HG02798 (cell line): Measurements from ENCODE around the gene NHERF2.

Source experiments
- ATAC-seq: cut with Tn5 transposase; IDR thresholded peaks from one replicate; pipeline ENCODE4 v1.9.1; 2021; ENCODE audit warnings: mild to moderate bottlenecking; ENCODE audit not compliant: unreplicated experiment, poor library complexity

Gene NHERF2

DNA sequence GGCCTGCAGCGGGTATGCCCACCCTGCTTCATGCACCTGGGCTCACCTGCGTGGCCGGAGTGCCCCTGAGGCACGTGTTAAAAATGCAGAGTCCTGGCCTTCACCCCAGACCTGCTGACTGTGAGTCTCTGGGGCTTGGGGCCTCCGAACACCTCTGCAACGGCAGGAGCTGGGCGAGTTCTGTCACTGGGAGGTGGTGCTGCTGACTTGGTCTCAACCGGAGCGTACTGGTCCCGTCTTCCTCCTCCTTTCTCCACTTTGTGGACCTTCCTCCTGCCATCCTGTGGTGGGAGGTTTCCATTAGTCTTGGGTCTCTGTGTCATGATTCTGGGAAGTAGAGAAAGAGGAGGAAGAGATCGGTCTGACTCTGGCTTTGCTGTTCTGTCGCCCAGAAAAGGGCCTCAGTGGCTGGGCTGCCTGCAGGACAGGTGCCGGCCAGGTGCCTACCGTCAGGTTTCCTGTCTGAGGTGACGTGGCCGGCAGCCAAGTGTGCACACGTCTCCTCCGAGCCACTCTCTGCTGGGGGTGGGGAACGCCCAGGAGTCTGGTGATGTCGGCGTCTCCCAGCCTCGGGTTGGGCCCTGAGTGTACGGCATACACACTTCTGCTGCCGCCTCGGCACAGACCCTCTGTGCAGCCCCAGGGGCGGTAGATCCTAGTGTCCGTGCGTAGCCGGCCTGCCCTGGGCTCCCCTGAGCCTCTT lies 28.0 kb downstream of the NHERF2 start:
- ATAC-seq: no peak

DNA sequence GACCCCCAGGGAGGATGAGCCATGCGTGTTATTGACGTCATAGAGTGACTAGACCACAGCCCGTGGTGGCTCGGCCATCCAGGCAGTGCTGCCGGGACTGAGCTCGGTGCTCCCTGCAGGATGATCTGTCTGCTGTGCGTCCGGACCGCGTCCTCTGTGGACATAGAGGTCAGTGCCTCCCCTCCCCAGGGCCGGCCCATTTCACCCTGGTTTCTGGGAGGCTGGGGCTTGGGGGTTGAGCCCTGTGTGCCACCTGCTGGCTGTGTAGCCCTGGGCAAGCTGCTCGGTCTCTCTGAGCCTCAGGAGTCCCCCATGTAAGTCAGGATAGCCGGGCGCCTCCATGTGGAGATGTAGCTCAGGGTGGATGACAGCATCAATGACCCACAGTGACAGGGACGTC lies 29.4 kb downstream of the NHERF2 start:
- no peak for ATAC-seq

DNA sequence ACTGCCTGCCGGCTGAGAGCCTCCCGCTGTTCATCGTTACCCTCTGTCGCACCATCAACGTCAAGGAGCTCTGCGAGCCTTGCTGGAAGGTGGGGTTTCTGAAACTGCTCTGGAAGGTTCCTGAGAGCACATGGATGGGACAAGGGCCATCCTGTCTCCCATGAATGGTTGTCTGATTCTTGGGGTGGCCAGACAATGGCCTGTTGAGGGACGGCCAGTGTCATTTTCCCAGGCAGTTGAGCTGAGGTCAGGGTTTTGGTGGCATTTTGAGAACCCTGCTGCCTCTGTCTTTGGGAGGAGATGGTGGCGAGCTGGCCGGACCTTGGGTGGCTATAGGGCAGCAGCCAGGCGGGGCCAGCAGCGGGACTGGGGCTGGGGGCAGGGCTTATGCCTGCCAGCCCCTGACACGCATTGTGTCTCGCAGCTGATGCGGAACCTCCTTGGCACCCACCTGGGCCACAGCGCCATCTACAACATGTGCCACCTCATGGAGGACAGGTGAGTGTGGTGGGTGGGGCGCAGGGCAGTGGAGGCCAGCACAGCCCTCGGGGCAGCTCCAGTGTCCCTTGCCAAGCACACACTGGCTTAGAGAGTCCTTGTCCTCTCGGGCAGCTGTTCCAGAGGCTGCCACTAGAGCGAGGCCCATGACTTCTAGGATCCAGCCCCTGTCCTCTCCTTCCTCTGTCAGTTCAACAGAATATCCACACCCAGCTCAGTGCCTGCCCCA lies 30.1 kb downstream of the NHERF2 start:
- ATAC-seq: no peak

DNA sequence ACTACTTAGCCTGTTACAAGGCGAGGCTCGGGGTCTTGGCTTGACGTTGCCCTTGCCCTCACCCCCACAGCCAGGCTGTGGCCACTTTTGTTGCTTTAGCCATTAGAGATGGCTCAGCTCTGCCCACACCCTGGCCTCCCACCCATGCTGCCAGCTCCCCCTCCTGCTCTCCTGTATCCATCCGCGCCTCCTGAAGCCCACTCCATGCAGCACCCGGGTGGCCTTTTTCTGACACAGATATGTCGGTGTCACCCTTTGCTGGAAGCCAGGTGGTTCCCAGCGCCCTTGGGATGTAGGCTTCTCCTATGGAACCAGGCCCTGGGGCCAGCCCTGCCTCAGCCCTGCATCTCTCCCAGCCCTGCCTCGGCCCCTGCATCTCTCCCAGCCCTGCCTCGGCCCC lies 30.7 kb downstream of the NHERF2 start:
- no peak for ATAC-seq

DNA sequence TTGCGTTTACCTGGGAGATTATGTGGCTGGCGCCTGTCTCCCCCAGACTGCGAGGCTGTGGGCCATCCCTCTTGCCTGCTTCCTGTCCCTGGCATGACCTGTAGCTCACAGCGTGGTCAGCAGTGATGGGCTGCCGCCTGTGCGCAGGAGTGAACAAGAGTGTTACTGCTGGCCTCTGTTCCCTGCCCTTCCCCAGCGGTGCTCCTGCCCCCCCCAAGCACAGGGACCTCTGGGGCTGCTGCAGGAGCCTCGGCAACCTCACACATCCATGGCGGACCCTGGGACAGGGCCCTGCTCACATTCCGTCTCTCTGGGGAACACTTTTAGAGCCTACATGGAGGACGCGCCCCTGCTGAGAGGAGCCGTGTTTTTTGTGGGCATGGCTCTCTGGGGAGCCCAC lies 31.7 kb downstream of the NHERF2 start:
- no peak for ATAC-seq

DNA sequence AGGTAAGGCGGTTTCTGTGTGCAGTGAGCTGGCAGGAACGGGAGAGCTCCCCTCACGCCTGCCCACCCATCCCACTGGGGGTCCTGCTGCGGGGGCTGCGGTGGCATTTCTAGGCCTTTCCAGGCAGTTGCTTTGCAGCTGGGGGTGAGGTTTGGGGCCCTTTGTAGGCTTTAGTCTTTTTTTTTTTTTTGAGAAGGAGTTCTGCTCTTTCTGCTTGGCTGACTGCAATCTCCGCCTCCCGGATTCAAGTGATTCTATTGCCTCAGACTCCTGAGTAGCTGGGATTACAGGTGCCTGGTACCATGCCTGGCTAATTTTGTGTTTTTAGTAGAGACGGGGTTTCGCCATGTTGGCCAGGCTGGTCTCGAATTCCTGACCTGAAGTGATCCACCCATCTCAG lies 32.2 kb downstream of the NHERF2 start:
- no peak for ATAC-seq

DNA sequence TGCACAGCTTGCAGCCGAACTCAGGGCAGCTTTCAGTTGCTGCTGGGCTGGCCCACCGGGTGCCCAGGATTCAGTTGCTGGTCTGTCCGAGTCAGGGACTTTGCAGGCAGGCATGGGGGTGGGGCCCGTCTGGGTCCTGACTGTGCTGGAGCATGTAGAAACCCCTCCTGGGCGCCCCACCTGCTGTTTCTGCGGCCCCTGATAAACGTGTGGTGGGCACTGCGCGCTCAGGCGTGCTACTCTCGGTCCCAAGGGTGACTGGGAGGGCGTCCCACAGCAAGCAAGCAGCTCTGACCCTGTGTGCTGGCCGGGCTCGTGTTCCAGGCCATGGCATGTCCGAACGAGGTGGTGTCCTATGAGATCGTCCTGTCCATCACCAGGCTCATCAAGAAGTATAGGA lies 33.6 kb downstream of the NHERF2 start:
- no peak for ATAC-seq

DNA sequence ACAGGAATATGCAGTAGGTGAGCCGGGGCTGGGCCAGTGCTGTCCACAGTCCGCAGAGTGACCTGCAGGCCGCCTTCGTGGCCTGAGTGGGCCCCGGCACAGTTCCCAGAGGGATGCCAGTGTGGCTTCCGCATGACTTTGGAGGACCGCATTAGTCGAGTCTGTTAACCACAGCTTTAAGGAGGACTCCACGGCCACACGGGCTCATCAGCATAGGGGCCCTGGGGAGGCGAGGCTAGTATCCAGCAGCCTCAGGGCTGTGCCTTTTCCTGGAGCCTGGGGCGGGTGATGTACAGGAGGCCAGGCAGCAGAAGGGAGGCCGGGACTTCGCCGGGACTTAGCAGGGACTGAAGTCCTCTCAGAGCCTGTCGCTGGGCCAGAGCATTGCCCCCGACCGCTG lies 34.3 kb downstream of the NHERF2 start:
- ATAC-seq: no peak

DNA sequence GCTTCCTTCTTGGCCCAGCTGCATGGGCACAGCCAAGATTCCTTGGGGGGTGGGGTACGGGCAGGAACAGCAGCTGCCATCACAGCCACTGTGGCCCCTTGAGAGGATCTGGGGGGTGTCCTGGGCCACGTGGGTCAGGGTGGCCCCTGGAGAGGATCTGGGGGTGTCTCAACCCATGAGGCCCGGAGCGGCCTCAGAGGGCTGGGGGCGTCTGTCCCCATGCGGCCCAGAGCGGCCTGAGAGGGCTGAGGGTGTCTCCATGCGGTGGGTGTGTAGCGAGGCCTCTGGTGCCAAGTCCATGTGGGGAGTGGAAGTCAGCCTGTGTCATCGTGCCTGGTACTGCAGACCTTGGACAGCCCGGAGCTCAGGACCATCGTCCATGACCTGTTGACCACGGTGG lies 34.8 kb downstream of the NHERF2 start:
- no peak for ATAC-seq

DNA sequence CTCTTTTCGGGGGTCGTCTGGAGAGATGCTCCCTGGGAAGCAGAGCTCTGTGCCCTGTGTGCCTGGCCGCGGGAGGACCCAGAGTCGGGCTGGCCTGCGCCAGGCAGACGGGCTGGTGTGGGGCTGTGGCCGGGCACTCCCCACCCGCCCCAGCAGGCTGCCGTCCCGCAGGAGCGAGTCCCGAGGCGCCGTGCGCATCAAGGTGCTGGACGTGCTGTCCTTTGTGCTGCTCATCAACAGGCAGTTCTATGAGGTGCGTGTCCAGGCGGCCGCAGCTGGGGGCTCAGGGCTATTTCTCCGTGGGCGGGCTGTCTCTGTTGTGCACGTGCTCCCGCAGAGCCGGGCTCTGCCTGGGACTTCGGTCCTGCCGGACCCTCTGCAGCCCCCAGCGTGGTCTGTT lies 36.1 kb downstream of the NHERF2 start:
- ATAC-seq: no peak

DNA sequence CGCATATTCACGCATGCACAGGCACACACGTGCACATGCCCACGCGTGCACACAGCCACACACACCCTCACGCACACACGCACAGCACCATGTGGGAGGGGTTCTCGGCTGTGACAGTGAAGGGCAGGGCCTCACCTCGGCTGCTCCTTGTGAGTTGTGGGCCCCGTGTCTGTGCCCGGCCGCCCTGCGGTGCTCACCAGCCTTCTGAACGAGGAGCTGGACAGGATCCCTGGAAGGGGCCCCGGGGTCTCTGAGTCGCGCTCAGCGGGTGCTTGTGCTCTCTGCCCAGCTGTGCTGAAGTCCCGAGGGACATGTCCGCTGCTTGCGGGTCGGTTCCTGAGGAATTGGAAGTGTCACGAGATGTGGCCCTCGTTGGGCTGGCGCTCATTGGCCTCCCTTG lies 37.2 kb downstream of the NHERF2 start:
- no peak for ATAC-seq

DNA sequence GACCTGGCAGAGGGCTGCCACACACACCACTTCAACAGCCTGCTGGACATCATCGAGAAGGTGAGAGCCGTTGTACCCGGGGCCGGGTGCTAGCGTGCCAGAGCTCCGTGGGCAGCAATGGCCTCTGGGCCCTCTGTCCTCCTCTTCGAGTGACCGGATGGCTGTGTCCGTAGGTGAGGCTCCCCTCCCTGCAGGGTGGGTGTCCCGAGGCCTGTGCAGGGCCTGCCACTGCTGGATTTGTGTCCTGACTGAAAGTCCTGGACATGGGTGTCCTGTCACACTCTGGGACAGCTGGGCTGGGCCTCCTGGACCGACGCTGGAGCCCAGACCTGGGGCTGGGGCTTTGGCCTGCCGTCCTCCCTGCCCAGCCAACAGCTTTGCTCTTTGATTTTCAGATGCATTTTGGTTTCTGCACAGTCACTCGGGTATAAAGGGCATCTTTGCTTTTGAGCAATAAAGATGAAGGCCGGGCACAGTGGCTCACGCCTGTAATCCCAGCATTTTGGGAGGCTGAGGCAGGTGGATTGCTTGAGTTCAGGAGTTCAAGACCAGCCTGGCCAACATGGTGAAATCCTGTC lies 37.8 kb downstream of the NHERF2 start:
- no peak for ATAC-seq

DNA sequence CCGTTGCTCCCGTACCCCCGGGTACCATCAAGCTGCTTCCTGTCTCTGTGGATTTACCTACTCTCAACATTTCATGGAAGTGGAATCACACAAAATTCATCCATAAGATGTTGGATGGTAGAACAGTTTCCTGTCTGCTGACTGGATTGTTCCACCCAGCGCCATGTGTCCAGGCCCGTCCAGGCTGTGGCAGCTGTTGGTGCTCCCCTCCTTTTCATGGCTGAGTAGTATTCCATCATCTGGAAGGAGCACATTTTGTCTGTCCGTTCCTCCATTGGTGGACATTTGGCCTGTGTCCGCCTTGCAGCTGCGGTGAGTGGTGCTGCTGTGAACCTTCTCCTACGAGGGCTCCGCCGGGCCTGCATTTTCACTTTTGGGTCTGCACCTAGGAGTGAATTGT lies 39.4 kb downstream of the NHERF2 start:
- no peak for ATAC-seq

DNA sequence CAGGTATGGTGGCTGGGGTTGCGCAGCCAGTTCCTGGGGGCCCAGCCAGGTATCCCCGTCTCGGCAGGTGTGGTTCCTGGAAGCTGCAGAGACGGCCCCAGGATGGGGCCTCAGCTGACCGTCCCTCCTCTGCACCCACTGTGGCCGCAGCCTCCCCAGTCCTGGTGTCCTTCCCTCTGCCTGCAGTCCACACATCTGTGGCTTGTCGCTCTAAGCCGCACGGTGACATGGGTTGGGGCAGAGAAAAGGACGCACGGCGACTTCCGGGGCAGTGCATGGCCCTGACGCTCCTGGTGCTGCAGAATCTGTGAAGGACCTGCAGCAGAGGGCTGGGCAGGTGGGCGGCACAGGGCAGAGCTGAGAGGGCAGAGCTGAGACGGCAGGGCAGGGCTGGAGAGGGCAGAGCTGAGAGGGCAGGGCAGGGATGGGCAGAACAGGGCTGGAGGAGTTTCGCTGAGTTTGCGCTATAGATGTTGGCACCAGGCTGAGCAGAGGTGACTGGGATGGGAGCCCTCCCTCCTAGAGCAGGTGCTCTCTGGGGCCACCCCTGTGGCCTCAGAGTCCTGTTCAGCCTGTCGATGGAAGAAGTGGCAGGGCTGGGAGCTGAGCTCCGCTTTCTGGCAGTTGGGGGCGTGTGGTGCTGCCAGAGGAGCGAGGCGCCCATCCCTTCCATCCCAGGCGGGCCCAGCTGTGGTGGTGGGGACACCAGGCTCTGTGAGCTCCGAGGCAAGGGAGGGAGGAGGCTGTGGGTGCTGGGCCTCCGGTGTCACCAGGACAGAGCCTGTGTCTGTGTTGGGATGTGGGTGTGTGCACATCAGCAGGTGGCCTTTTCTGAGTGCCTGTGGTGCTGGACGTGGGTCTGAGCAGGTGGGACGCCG lies 44.1 kb downstream of the NHERF2 start:
- no peak for ATAC-seq

DNA sequence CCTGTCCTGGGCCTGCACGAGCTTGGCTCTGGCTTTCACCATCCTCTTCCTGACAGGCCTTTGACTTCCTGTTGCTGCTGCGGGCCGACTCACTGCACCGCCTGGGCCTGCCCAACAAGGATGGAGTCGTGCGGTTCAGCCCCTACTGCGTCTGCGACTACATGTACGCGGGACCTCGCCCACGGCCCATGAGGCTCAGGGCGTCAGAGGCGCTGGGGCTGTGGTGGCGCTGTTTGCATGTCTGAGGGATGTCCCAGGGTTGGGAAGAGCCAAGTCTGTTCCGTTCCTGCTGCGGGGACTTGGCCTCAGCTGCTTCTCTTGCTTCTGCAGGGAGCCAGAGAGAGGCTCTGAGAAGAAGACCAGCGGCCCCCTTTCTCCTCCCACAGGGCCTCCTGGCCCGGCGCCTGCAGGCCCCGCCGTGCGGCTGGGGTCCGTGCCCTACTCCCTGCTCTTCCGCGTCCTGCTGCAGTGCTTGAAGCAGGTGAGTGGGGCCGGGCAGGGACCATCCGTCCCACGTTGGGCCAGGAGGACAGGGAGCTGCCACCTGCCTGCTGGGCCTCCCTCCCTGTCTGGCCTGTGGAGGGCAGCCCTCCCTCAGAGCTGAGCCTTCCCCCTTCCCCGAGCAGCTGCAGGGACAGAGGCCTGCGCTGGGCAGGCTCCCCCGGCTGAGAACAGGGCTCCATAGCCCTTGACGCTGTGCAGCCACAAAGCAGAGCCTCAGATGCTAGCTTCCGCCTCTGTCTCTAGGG lies 44.9 kb downstream of the NHERF2 start:
- ATAC-seq: no peak

DNA sequence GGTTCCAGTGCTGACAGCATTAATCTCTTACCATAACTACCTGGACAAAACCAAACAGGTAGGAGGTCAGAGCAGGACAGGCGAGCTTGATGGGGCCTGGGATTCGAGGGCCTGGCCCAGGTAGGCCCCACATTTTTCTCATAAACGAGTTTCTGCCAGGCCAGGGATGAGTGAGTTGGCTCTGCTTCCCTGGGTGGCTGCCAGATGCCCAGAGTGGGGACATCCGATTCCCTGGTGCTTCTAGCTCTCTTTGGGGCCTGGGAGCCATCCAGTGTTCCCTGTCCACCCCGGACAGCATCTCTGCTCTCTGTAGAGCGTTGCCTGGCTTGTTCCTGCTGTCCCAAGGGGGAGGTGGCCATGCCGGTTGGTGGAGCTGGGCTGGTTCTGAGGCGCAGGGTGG lies 46.2 kb downstream of the NHERF2 start:
- ATAC-seq: no peak

DNA sequence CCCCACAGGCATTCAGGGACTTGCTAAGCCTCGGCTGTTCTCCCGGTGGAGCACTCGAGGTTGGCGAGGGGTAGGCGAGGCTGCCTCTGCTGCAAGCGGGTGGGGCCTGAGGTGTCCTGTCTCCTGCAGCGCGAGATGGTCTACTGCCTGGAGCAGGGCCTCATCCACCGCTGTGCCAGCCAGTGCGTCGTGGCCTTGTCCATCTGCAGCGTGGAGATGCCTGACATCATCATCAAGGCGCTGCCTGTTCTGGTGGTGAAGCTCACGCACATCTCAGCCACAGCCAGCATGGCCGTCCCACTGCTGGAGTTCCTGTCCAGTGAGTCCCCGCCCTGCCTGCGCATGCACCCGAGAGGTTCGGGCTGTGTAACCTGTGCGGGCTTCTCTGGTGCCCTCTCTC lies 47.4 kb downstream of the NHERF2 start:
- ATAC-seq: no peak

DNA sequence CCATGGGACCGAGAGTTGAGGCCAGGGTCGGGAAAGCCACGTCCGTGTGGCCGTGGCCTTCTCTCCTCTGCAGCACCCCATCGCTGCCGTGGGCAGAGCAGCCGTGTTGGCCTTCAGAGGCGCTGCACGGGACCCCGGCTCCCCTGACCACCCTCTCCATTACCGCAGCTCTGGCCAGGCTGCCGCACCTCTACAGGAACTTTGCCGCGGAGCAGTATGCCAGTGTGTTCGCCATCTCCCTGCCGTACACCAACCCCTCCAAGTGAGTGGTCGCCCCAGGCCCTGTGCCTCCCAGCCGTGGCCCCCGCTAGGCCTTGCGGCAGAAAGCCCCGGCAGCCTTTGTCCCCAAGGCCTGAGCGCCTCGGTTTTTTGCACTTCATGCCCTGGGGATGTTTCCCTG lies 48.9 kb downstream of the NHERF2 start:
- ATAC-seq: no peak

DNA sequence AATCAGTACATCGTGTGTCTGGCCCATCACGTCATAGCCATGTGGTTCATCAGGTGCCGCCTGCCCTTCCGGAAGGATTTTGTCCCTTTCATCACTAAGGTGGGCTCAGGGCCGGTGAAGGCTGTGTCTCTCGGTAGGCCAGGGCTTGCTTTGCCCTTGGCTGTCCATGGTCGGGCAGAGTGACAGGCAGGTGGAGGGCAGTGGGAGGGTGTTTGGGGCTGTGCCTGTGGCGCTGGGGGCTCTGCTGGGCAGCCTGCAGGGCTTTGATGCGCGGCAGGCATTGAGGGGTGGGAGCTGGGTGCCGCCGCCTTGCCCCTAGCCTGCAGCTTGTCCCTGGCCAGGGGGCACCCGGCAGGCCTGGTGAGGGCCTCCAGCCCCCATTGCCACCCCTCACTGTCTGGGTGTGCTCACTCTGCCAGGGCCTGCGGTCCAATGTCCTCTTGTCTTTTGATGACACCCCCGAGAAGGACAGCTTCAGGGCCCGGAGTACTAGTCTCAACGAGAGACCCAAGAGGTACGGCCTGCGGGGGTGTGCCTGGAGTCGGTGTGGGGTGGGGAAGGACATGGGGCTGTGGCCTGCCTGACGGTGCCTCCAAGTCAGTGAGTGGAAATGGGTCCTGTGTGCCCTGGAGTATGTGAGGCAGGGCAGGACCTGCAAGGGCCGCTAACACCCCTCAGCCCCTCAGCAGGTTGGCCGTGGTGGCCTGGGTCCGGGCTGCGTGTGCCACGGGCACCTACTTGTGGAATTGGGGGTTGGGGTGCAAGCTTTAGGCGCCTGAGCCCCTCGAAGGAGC lies 49.6 kb downstream of the NHERF2 start:
- ATAC-seq: no peak
